Measurements from ENCODE around the gene SNAPC2. TPM values are rescaled to one million over a fixed set of nuclear protein-coding genes. Genes with fewer than 3 reads are reported as not detected.
A peak's percentile ranks its signal among the peaks of the same experiment; 100 is the strongest.

SNAPC2 gene
- total and polyA plus RNA-seq, 8 donors, result 4.9 to 12.0 (median 8.0) TPM

- Histone ChIP-seq H3K4me1 (no peaks in the 10 kb centered on the region), H3K27ac (no peak overlapping the region), H3K27me3 (no peaks in the 10 kb centered on the region), H3K9me3 (no peaks in the 10 kb centered on the region), H3K36me3 (peaks cover 0 to 35% (median 0%) of the 10 kb centered on the region in 3 donors), H3K4me3 (no peak overlapping the region)
- no peak for FAIRE-seq
- TF ChIP-seq, protein P1, sequence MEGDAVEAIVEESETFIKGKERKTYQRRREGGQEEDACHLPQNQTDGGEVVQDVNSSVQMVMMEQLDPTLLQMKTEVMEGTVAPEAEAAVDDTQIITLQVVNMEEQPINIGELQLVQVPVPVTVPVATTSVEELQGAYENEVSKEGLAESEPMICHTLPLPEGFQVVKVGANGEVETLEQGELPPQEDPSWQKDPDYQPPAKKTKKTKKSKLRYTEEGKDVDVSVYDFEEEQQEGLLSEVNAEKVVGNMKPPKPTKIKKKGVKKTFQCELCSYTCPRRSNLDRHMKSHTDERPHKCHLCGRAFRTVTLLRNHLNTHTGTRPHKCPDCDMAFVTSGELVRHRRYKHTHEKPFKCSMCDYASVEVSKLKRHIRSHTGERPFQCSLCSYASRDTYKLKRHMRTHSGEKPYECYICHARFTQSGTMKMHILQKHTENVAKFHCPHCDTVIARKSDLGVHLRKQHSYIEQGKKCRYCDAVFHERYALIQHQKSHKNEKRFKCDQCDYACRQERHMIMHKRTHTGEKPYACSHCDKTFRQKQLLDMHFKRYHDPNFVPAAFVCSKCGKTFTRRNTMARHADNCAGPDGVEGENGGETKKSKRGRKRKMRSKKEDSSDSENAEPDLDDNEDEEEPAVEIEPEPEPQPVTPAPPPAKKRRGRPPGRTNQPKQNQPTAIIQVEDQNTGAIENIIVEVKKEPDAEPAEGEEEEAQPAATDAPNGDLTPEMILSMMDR (IDR thresholded peaks at IDR 0.05), result no peak
- no peak for ATAC-seq
- intact Hi-C loops (cut with DNase I), result no loop called here
- DNase-seq, result peak in 1 of 6 donors; percentile 8
- 88% methylated on average over 12 of the region's 12 CpGs for WGBS, 2 donors
Measured at GRCh38 chr19:7965921-7966665, 46.0 kb downstream of the SNAPC2 start.

DNA sequence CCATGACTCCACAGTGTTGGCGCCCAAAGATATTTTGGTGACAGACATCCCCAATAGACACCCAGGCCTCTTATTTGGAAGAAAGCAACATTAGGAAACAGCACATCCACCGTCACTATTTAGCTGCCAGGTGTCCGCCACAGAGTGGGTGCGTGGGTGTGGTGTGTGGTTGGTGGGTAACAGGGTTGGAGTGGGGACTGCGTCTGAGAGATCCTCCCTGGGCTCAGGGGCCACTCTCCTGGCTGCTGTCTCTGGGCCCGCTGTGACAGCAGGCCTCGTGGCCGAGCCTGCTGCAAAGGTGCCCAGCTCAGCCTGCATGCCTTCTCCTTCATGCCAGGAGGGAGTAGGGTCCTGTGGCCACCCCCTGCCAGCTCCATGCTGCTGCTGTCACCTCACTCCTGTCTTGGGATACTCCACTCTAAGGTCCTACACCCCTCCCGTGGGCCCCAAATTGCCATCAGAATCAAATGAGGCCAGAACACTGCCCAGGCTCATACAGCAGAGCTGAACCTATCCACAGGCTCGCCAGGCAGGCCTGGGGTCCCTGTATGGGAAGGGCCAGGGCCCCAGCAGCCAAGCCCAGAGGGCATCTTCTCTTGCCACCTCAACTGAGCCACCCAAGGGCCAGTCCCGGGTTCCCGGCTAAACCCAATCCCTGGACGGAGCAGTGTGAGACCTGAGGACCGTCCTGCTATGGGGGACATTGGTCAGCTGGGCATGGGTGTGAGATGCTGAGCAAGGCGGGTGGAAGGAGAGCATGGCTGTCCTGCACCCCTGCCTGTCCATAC, 48.1 kb downstream of the SNAPC2 start:
- Histone ChIP-seq H3K4me1 (no peaks in the 10 kb centered on the region), H3K27ac (no peak overlapping the region), H3K27me3 (no peaks in the 10 kb centered on the region), H3K36me3 (peaks cover 0 to 29% (median 3%) of the 10 kb centered on the region in 3 donors), H3K4me3 (no peak overlapping the region), H3K9me3 (no peaks in the 10 kb centered on the region)
- DNase-seq (peak in 1 of 6 donors; percentile 38), FAIRE-seq (no peak), ATAC-seq (no peak)
- intact Hi-C loops (cut with DNase I), result no loop called here
- TF ChIP-seq, protein P1 (IDR thresholded peaks at IDR 0.05), result no peak
- 93 to 95% methylated on average over 14 to 15 of the region's 15 CpGs for WGBS, 2 donors

DNA sequence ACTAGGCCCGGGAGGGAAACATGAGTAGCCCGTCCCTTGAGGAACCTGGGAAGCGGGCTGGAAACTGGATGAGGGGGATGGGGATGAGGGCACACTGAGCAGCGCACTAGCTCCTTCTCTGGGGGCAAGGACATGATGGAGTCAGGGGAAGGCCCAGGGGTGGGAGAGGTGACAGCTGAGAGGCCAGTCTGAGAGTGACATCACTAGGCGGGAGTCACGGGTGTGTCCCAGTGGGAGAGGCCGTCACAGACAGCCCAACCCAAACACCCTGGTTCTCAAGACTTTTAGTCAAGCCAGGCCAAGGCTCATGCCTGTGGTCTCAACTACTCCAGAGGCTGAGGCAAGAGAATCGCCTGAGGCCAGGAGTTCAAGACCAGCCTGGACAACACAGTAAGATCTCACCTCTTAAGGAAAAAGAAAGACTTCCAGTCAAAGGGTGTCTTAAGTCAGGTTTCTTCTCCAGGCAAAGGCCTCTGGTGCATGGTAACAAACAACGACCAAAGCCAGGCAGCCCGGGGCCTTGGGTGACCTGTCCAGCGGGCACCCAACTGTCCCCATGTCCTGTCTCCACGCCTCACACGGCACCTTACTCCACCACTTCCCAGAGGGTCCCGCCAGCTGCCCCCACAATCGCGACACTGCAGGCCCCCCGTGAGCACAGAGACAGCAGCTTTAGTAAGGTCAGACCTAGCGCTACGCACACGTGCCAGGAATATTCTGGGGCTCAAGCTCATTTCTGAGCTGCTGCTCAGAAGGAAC, 48.8 kb downstream of the SNAPC2 start:
- ATAC-seq (no peak), FAIRE-seq (no peak), DNase-seq (peak in 1 of 6 donors; percentile 37)
- Histone ChIP-seq H3K27ac (no peak overlapping the region), H3K9me3 (no peaks in the 10 kb centered on the region), H3K4me1 (no peaks in the 10 kb centered on the region), H3K27me3 (no peaks in the 10 kb centered on the region), H3K36me3 (peaks cover 0 to 31% (median 3%) of the 10 kb centered on the region in 3 donors), H3K4me3 (no peak overlapping the region)
- WGBS, 2 donors, result 91% methylated on average over 20 of the region's 20 CpGs
- intact Hi-C loops (cut with DNase I), result no loop called here
- TF ChIP-seq, protein P1 (IDR thresholded peaks at IDR 0.05), result no peak

GRCh38 chr19:7969555-7969939, 49.4 kb downstream of the SNAPC2 start:
- FAIRE-seq (no peak), DNase-seq (peak in 1 of 6 donors; percentile 7), ATAC-seq (no peak)
- Histone ChIP-seq H3K36me3 (peaks cover 0 to 30% (median 3%) of the 10 kb centered on the region in 3 donors), H3K4me1 (no peaks in the 10 kb centered on the region), H3K4me3 (no peak overlapping the region), H3K27ac (no peak overlapping the region), H3K27me3 (no peaks in the 10 kb centered on the region), H3K9me3 (no peaks in the 10 kb centered on the region)
- 88 to 89% methylated on average over 11 of the region's 11 CpGs for WGBS, 2 donors
- intact Hi-C loops (cut with DNase I), result no loop called here
- TF ChIP-seq, protein P1 (IDR thresholded peaks at IDR 0.05), result no peak
